Coronary artery (tissue), 2 donors: ENCODE measurements around the gene SEC14L1.

ENCODE experiments used
- DNase-seq: peaks from one replicate; pipeline ENCODE4 v3.0.0-alpha.2; 2017; ENCODE audit warnings: low spot score
- H3K27ac ChIP-seq, 2 donors: fragments of 200-600 bp; sonication (generic); one replicate each; pipeline ENCODE4 v1.5.1; 2016 to 2019
- H3K4me3 ChIP-seq: fragments of 200-600 bp; sonication (generic); 2 replicates; pipeline ENCODE4 v1.5.1; 2016; ENCODE audit warnings: mild to moderate bottlenecking, moderate library complexity
- TF ChIP-seq, protein P1 (sequence below): fragments of 200-600 bp; sonication (generic); IDR thresholded peaks from one replicate; pipeline ENCODE4 v1.5.1; 2019; ENCODE audit warnings: antibody characterized with exemption

SEC14L1 gene

DNA sequence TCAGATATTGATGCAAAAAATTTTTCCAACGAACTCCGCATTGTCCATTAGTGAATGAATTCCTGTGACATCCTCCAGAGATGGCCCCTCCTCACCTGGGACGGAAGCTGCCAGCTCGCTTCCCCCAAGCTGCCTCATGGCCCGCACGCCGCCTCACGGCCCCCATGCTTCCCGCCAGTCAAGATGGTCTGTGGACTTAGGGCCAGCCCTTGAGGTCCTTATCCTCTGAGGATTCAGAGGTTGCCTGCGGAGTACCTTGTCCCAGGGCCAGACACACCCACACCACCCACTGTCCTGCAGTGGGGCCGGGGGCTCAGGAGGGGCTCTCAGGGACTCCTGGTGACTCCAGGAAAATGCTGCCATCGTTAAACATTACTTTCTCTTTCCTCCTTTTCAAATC lies 73.6 kb downstream of the SEC14L1 start:
- no peak for DNase-seq
- H3K27ac ChIP-seq = no peak overlapping the region

DNA sequence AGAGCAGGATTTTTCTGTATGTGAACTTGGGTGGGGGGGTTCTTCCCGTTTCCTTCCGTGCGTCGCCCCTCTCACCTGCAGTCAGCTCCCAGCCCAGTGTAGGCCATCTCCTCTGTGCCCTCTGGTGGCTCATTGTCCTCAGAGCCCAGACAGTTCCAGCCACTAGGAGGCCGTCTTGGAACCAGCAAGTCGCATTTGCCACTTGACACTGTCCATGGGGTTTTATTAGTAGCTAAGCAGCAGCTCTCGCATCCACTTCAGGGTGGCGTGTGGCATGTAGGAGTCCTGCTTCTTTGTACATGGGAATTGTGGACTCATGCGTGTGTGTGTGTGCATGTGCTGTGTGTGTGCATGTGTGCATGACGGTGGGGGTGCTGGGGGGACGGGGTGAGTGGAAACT lies 74.0 kb downstream of the SEC14L1 start:
- no peak for DNase-seq
- no peak overlapping the region for H3K27ac ChIP-seq

More for the DNA sequence above, 73.6 kb downstream of the SEC14L1 start:
- H3K4me3 ChIP-seq = no peak overlapping the region
- TF ChIP-seq, protein P1, sequence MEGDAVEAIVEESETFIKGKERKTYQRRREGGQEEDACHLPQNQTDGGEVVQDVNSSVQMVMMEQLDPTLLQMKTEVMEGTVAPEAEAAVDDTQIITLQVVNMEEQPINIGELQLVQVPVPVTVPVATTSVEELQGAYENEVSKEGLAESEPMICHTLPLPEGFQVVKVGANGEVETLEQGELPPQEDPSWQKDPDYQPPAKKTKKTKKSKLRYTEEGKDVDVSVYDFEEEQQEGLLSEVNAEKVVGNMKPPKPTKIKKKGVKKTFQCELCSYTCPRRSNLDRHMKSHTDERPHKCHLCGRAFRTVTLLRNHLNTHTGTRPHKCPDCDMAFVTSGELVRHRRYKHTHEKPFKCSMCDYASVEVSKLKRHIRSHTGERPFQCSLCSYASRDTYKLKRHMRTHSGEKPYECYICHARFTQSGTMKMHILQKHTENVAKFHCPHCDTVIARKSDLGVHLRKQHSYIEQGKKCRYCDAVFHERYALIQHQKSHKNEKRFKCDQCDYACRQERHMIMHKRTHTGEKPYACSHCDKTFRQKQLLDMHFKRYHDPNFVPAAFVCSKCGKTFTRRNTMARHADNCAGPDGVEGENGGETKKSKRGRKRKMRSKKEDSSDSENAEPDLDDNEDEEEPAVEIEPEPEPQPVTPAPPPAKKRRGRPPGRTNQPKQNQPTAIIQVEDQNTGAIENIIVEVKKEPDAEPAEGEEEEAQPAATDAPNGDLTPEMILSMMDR = no peak

DNA sequence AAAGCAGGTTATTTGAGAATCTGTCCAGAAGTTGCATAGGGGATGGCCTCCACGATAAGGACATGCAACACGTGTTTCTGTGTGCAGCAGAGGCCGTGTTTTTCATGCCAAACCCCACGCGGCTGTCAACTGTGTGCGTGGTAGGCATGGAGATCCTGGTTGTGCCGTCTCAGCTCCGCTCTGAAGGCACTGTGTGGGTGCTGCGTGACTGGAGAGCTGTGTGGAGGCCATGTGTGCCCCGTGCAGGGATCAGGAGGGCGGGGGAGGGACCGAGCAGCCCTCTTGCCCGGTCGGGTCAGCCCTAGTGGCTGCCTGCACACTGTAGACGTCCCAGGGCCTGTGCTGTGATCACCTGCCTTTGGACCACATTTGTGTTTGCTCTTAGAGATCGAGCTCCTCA lies 74.5 kb downstream of the SEC14L1 start:
- no peak overlapping the region for H3K4me3 ChIP-seq
- TF ChIP-seq, protein P1 = no peak
- no peak overlapping the region for H3K27ac ChIP-seq
- no peak for DNase-seq

More for the DNA sequence above, 74.0 kb downstream of the SEC14L1 start:
- H3K4me3 ChIP-seq = no peak overlapping the region
- TF ChIP-seq, protein P1 = no peak

DNA sequence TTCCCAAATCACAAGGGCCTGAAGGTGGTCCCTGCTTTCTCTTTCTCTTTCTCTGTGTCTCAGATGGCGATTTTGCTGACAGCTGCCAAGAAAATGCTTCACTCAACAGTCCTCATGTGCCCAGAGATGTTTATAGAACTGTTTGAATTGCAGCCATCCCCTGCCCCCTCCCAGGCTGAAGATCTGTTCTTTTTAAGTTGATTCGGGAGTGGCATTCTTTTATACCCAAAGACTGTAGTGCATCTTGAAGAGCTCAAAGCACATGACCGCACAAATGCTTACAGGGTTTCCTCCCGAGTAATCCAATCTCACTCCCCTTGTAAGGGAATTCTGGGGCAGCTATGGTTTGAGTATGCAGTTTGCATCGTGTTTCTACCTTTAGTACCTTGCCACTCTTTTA lies 75.7 kb downstream of the SEC14L1 start:
- no peak overlapping the region for H3K4me3 ChIP-seq
- no peak for DNase-seq
- H3K27ac ChIP-seq = no peak overlapping the region
- TF ChIP-seq, protein P1 = no peak

DNA sequence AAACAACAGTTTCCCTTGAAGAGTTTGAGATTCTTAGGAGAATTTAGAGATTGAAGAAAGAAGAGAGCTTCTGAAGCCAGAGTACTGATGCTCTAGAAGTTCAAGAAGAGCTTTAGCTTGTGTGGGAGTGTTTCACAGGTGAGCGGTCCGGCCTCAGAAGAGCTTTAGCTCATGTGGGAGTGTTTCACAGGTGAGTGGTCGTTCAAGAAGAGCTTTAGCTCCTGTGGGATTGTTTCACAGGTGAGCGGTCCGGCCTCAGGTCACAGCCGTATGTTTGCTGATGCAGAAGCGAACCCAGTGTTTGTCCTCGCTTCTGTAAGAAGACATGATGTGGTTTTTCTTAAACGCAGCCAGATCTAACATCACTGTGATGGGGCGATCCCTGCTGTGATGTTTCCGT lies 76.4 kb downstream of the SEC14L1 start:
- TF ChIP-seq, protein P1 = no peak
- H3K27ac ChIP-seq = no peak overlapping the region
- DNase-seq = no peak
- H3K4me3 ChIP-seq = no peak overlapping the region

DNA sequence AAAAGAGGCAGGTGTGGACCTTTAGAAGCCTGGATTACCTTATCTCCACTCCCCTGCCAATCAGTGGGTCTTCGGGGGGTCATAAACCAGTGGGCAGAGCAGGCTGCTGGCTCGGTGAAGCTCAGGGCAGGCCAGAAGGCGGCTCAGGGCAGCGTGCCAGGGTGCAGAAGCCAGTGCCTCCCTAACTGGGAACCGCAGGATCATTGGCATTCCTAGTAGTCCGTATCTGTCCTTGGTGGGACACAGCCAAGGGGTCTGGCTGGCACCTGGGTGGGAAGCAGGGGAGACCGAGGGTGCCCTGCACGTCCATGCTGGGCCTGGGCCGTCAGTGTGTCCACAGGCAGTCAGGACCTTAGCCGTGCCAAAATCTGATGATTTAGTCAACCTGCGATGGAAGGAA lies 76.8 kb downstream of the SEC14L1 start:
- DNase-seq = no peak
- TF ChIP-seq, protein P1 = no peak
- no peak overlapping the region for H3K4me3 ChIP-seq
- no peak overlapping the region for H3K27ac ChIP-seq

DNA sequence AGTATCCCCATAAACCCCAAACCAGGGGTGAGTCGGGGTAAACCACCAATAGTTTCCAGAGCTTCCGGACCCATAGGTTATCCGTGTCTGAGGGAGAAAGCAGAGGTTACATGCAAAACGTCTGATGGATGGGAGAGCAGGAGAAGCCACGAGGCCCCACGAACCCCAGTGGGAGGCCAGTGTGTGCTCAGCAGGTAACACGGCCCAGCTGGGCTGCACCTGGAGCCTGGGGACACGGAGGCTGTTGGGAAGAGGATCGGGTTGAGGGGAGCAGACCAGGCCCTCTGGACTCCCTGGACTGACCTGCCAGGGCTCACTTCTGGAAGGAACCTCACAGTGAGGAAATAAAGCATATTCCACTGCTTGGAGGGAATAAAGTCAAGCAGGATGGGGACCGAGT lies 78.1 kb downstream of the SEC14L1 start:
- no peak overlapping the region for H3K27ac ChIP-seq
- DNase-seq = no peak
- no peak overlapping the region for H3K4me3 ChIP-seq
- TF ChIP-seq, protein P1 = no peak
